Stomach smooth muscle (tissue), 2 donors: ENCODE measurements around the gene SMOC2.
"Not testable (repeated sequence)": the region's sequence is repeated elsewhere in the genome, so short reads cannot be mapped to it uniquely, and the experiment has no call there.

ENCODE experiments used
- H3K27ac ChIP-seq: one replicate; pipeline ENCODE4 v1.7.0; 2013; ENCODE audit warnings: mild to moderate bottlenecking, low read length, inconsistent platforms
- H3K27me3 ChIP-seq, 2 donors: one replicate each; pipeline ENCODE4 v1.7.0; 2013; ENCODE audit warnings: low read length in 2 of 2; ENCODE audit not compliant: insufficient read depth in 2 of 2, control insufficient read depth in 1 of 2
- H3K36me3 ChIP-seq, 2 donors: one replicate each; pipeline ENCODE4 v1.7.0; 2013; ENCODE audit warnings: low read length in 2 of 2; ENCODE audit not compliant: control insufficient read depth in 2 of 2, insufficient read depth in 2 of 2
- H3K4me1 ChIP-seq: one replicate; pipeline ENCODE4 v1.7.0; 2013; ENCODE audit warnings: low read length; ENCODE audit not compliant: control insufficient read depth, insufficient read depth
- H3K4me3 ChIP-seq, 2 donors: one replicate each; pipeline ENCODE4 v1.7.0; 2013; ENCODE audit warnings: low read length in 2 of 2
- H3K9ac ChIP-seq, 2 donors: one replicate each; pipeline ENCODE4 v1.7.0; 2013; ENCODE audit warnings: low read length in 2 of 2, mild to moderate bottlenecking in 1 of 2
- H3K9me3 ChIP-seq, 2 donors: one replicate each; pipeline ENCODE4 v1.7.0; 2013; ENCODE audit warnings: low read length in 2 of 2; ENCODE audit not compliant: control insufficient read depth in 2 of 2
- donor health status: healthy.
- donor health status: Pancreatic carcinoma.

Gene SMOC2

DNA sequence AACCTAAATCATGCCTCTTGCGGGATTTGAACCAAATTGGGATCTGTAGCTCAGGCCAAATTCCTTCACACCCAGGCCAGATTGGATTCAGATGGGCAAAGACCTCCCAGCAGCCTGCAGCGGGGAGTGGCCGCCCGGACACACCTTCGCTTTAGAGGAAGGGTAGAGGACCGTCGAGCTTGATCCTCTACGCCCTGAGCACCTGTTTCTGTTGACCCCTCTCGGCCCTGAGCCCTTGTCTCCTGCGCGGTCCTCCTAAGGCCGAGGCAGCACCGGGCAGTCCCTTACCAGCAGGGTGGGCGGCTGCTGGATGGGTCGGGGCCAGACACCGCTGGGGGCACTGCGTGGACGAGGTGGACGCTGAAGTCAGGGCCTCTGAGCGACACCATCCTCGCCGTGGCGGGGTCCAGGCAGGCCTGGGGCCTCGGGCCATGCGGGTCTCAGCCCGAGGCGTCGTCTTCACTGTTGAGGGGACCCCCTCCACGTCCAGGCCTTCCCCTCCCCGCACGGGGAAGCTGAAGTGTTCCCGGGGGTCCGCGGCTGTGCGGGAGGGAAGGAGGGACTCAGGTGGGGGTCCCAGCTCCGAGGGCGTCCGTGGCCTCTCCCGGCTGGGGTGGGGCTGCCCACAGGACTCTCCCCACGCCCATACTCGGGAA, 114.8 kb downstream of the SMOC2 start:
- H3K4me3 ChIP-seq, result no peak overlapping the region
- H3K36me3 ChIP-seq, result peaks cover 10 to 17% of the 10 kb centered on the region in 2 donors
- no peaks in the 10 kb centered on the region for H3K9me3 ChIP-seq
- peak overlapping the region; percentile 18 for H3K27ac ChIP-seq
- no peak overlapping the region for H3K9ac ChIP-seq
- H3K27me3 ChIP-seq, result no peaks in the 10 kb centered on the region
- peaks cover 16% of the 10 kb centered on the region for H3K4me1 ChIP-seq

DNA sequence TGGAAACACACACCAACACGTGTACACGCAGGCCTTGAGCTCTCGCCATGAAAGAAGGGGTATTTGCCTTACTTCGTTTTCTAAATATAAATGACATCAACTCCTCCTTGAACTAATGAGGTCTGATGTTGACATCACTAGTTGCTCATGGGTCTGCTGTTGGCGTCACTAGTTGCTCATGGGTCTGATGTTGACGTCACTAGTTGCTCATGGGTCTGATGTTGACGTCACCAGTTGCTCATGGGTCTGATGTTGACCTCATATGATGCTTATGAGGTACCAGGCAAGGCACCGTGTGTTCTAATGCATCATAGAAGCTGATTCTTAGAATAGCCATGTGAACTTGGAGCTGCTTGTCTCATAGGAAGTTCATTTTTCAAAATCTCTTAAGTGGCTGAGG, 116.5 kb downstream of the SMOC2 start:
- Histone ChIP-seq H3K27ac (peak overlapping the region; percentile 37), H3K27me3 (no peaks in the 10 kb centered on the region), H3K9me3 (no peaks in the 10 kb centered on the region), H3K4me1 (peaks cover 16% of the 10 kb centered on the region), H3K4me3 (no peak overlapping the region), H3K9ac (no peak overlapping the region), H3K36me3 (peaks cover 8 to 14% of the 10 kb centered on the region in 2 donors)

DNA sequence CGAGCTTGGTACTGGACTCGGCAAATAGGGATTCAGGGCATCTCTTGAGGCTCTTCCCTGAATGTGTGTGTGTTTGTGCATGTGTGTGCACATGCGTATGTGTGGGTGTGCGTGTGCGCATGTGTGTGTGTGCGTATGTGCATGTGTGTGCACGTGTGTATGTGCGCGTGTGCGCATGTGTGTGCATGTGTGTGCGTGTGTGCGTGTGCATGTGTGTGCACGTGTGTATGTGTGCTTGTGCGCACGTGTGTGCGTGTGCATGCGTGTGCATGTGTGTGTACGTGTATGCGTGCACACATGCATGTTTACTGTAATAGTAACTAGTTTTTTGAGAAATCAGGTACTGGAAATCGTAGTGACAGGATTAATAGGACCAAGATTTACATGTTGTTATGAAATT, 117.7 kb downstream of the SMOC2 start:
- no peak overlapping the region for H3K9ac ChIP-seq
- peaks cover 14 to 20% of the 10 kb centered on the region in 2 donors for H3K36me3 ChIP-seq
- H3K4me1 ChIP-seq, result peaks cover 16% of the 10 kb centered on the region
- H3K27ac ChIP-seq, result no peak overlapping the region
- H3K27me3 ChIP-seq, result no peaks in the 10 kb centered on the region
- H3K4me3 ChIP-seq, result no peak overlapping the region
- H3K9me3 ChIP-seq, result no peaks in the 10 kb centered on the region

DNA sequence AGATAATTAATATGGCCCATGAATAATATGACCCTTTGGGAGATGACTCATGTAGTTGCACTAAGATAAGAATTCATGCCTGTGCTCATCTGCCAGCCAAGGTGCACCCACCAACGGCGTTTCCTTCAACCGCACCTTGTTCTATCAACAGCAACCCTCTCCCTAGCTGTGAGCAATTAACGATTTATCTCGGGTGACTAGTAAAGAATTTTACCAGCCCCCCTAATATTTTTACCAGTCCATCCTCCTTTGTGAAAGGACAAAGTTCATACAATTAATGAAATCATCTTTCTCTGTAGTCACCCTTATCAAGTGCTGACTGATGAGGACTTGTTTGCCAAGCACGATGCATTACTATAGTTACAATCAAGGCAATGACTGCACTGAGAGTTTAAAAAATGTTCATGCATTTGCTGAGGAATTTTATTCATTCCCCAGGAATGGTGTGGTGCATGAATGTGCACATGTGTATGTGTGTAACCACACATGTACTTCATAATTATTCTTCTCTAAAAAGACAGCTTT, 118.7 kb downstream of the SMOC2 start:
- Histone ChIP-seq H3K4me1 (peaks cover 9% of the 10 kb centered on the region), H3K27ac (no peak overlapping the region), H3K9me3 (no peaks in the 10 kb centered on the region), H3K27me3 (no peaks in the 10 kb centered on the region), H3K9ac (no peak overlapping the region), H3K4me3 (no peak overlapping the region), H3K36me3 (peaks cover 15 to 20% of the 10 kb centered on the region in 2 donors)

GRCh38 chr6:168560126-168560525, 119.1 kb downstream of the SMOC2 start:
- Histone ChIP-seq H3K9me3 (no peaks in the 10 kb centered on the region), H3K4me3 (no peak overlapping the region), H3K27ac (no peak overlapping the region), H3K36me3 (peaks cover 15 to 22% of the 10 kb centered on the region in 2 donors), H3K27me3 (no peaks in the 10 kb centered on the region), H3K4me1 (peaks cover 8% of the 10 kb centered on the region), H3K9ac (no peak overlapping the region)

DNA sequence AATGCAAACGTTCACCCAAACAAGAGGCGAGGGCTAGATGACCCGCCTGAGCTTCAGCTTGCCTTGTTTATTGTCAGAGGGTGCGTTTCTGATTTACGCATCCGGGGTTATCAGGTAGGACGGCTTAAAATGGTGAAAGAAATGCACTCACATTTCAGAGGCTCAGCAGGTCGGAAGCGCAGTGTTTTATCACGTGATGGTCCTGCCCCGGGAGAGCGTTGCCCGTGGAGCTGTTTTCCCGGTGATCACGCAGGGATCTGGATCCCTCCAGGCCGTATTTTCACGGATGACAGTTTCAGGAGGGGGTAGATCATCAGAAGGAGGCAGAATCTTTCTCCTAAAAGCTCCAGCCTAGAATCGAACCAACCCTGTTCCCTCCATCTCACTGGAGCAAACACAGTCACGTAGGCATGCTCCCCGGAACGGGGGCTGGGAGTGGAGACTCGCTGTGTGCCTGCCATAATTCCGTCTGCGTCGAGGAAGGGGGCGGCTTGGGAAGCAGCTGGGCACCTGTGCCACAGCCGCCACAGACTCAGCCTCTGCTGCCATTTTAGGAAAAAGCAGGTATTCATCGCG, 121.7 kb downstream of the SMOC2 start:
- H3K9ac ChIP-seq, result no peak overlapping the region
- H3K36me3 ChIP-seq, result peaks cover 15 to 22% of the 10 kb centered on the region in 2 donors
- no peaks in the 10 kb centered on the region for H3K9me3 ChIP-seq
- H3K27me3 ChIP-seq, result no peaks in the 10 kb centered on the region
- no peaks in the 10 kb centered on the region for H3K4me1 ChIP-seq
- H3K27ac ChIP-seq, result no peak overlapping the region
- H3K4me3 ChIP-seq, result no peak overlapping the region

GRCh38 chr6:168563656-168564055, 122.7 kb downstream of the SMOC2 start:
- no peaks in the 10 kb centered on the region for H3K9me3 ChIP-seq

GRCh38 chr6:168565112-168565511, 124.1 kb downstream of the SMOC2 start:
- no peaks in the 10 kb centered on the region for H3K27me3 ChIP-seq
- H3K36me3 ChIP-seq, result peaks cover 18 to 36% of the 10 kb centered on the region in 2 donors
- peaks cover 3% of the 10 kb centered on the region for H3K4me1 ChIP-seq
- H3K9ac ChIP-seq, result no peak overlapping the region
- H3K4me3 ChIP-seq, result no peak overlapping the region
- no peaks in the 10 kb centered on the region for H3K9me3 ChIP-seq
- H3K27ac ChIP-seq, result no peak overlapping the region

More at GRCh38 chr6:168563656-168564055, 122.7 kb downstream of the SMOC2 start:
- Histone ChIP-seq H3K27me3 (no peaks in the 10 kb centered on the region), H3K9ac (no peak overlapping the region), H3K27ac (no peak overlapping the region), H3K4me1 (no peaks in the 10 kb centered on the region), H3K4me3 (no peak overlapping the region), H3K36me3 (peaks cover 15 to 29% of the 10 kb centered on the region in 2 donors)

- Histone ChIP-seq H3K9me3 (no peaks in the 10 kb centered on the region), H3K4me3 (no peak overlapping the region), H3K4me1 (peaks cover 23% of the 10 kb centered on the region), H3K36me3 (peaks cover 11 to 20% of the 10 kb centered on the region in 2 donors), H3K9ac (no peak overlapping the region), H3K27me3 (no peaks in the 10 kb centered on the region), H3K27ac (peak overlapping the region; percentile 64)
These were observed 129.2 kb downstream of the SMOC2 start for GRCh38 chr6:168570211-168570610.

- Histone ChIP-seq H3K4me3 (no peak overlapping the region), H3K9ac (no peak overlapping the region), H3K4me1 (peaks cover 34% of the 10 kb centered on the region), H3K27ac (peak overlapping the region; percentile 31), H3K27me3 (no peaks in the 10 kb centered on the region), H3K9me3 (no peaks in the 10 kb centered on the region), H3K36me3 (peaks cover 11 to 18% of the 10 kb centered on the region in 2 donors)
These were observed 130.3 kb downstream of the SMOC2 start for GRCh38 chr6:168571268-168571667.

DNA sequence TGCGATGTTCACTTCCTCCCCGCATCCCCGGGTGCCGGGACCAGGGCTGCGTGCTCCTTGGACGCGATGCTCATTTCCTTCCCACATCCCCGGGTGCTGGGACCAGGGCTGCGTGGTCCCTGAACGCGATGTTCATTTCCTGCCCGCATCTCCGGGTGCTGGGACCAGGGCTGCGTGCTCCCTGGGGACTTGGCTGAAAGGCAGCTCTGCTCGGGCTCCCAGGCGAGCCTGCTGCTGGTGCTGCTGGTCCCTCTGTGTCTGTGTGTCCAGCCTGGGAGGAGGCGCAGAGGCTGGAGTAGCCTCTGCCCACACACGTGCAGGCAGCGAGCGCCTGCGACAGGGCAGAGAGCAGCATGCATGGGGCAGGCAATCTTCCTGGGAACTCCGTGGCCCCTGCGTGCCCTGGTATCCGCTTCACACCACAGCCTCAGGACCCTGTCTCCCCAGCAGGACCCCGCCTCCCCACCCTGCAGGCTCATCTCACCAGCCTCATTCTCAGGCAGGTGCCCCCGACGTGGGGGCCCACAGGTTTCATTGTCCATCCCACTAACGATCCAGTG, 132.4 kb downstream of the SMOC2 start:
- H3K4me3 ChIP-seq, H3K9me3 ChIP-seq, H3K27me3 ChIP-seq: not testable (repeated sequence)
- Histone ChIP-seq H3K4me1 (peaks cover 54% of the 10 kb centered on the region), H3K27ac (peak overlapping the region; percentile 99), H3K9ac (peak overlapping the region in 1 of 2 donors; percentile 73), H3K36me3 (peaks cover 9 to 15% of the 10 kb centered on the region in 2 donors)
